LoVo (cell line): ENCODE results near the gene CAMTA1.
"Not testable (repeated sequence)": the region's sequence is repeated elsewhere in the genome, so short reads cannot be mapped to it uniquely, and the experiment has no call there.

Experiments used
- DNase-seq: peaks from one replicate; pipeline ENCODE4 v3.0.0-alpha.2; 2016; ENCODE audit warnings: low spot score

The CAMTA1 gene

GRCh38 chr1:7109901-7110300, 324.6 kb downstream of the CAMTA1 start:
- no peak for DNase-seq

GRCh38 chr1:7110321-7110720, 325.1 kb downstream of the CAMTA1 start:
- DNase-seq = no peak

GRCh38 chr1:7111853-7112252, 326.6 kb downstream of the CAMTA1 start:
- no peak for DNase-seq

- no peak for DNase-seq
Measured at GRCh38 chr1:7113136-7113535, 327.9 kb downstream of the CAMTA1 start.

GRCh38 chr1:7113822-7114221, 328.6 kb downstream of the CAMTA1 start:
- DNase-seq = no peak

- DNase-seq = no peak
Measured at GRCh38 chr1:7116001-7116400, 330.7 kb downstream of the CAMTA1 start.

- no peak for DNase-seq
Measured at GRCh38 chr1:7117399-7118281, 332.4 kb downstream of the CAMTA1 start.

GRCh38 chr1:7119156-7119555, 333.9 kb downstream of the CAMTA1 start:
- DNase-seq = no peak

GRCh38 chr1:7120863-7121621, 335.8 kb downstream of the CAMTA1 start:
- no peak for DNase-seq

GRCh38 chr1:7121622-7121988, 336.4 kb downstream of the CAMTA1 start:
- DNase-seq = no peak

- DNase-seq = no peak
Measured at GRCh38 chr1:7127322-7128075, 342.2 kb downstream of the CAMTA1 start.

GRCh38 chr1:7128293-7128692, 343.0 kb downstream of the CAMTA1 start:
- DNase-seq = no peak

- no peak for DNase-seq
Measured at GRCh38 chr1:7130127-7130526, 344.9 kb downstream of the CAMTA1 start.

GRCh38 chr1:7135493-7135892, 350.2 kb downstream of the CAMTA1 start:
- no peak for DNase-seq

GRCh38 chr1:7136166-7136953, 351.1 kb downstream of the CAMTA1 start:
- DNase-seq = no peak

GRCh38 chr1:7140251-7140650, 355.0 kb downstream of the CAMTA1 start:
- DNase-seq = no peak

GRCh38 chr1:7145947-7146346, 360.7 kb downstream of the CAMTA1 start:
- DNase-seq = no peak

- DNase-seq = no peak
Measured at GRCh38 chr1:7146710-7147109, 361.5 kb downstream of the CAMTA1 start.

- not testable (repeated sequence) for DNase-seq
Measured at GRCh38 chr1:7147581-7148282, 362.5 kb downstream of the CAMTA1 start.

GRCh38 chr1:7149080-7149838, 364.0 kb downstream of the CAMTA1 start:
- DNase-seq = no peak
